ENCODE results near the gene PRKAG2. TPM values are rescaled to one million over a fixed set of nuclear protein-coding genes. Genes with fewer than 3 reads are reported as not detected.

The PRKAG2 gene
- total and polyA plus RNA-seq, 4 donors: 3.6 to 25.1 (median 16.8) TPM

DNA sequence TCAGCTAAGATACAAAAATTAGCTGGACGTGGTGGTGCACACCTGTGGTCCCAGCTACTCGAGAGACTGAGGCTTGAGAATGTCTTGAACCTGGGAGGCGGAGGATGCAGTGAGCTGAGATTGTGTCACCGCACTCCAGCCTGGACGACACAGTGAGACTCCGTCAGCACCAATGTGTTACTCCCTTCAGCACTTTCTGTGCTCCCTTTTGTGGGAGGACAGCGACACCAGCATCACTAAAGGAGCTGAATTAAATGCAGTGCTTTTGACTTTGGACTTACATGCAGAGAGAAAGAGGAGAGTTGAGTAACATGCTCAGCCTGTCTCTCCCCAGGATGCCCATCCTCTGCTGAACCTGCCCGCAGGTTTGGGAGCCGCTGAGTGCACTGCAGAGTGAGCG lies 265.0 kb downstream of the PRKAG2 start:
- Histone ChIP-seq H3K9ac (ENCODE audit: low read depth in 1 of 2, low read length in 2 of 2) (no peak overlapping the region), H3K4me1 (ENCODE audit: control insufficient read depth in 4 of 4, insufficient read depth in 4 of 4, low read length in 3 of 4) (no peaks in the 10 kb centered on the region), H3K9me3 (ENCODE audit: control insufficient read depth in 4 of 4, low read length in 3 of 4) (no peaks in the 10 kb centered on the region), H3K27me3 (ENCODE audit: control insufficient read depth in 4 of 4, insufficient read depth in 4 of 4, low read length in 3 of 4) (no peaks in the 10 kb centered on the region), H3K36me3 (ENCODE audit: control insufficient read depth in 4 of 4, insufficient read depth in 3 of 4, low read depth in 1 of 4, low read length in 3 of 4) (peaks cover 2 to 12% (median 6%) of the 10 kb centered on the region in 4 donors), H3K4me3 (ENCODE audit: low read depth in 1 of 3, low read length in 3 of 3) (no peak overlapping the region), H3K27ac (ENCODE audit: low read depth in 1 of 2, low read length in 2 of 2) (no peak overlapping the region)
- DNase-seq (ENCODE audit: low spot score): no peak
- WGBS: 95% methylated on average over 10 of the region's 10 CpGs
- TF ChIP-seq HNF4G (IDR thresholded peaks at IDR 0.05): no peak
- TF ChIP-seq, protein P1, sequence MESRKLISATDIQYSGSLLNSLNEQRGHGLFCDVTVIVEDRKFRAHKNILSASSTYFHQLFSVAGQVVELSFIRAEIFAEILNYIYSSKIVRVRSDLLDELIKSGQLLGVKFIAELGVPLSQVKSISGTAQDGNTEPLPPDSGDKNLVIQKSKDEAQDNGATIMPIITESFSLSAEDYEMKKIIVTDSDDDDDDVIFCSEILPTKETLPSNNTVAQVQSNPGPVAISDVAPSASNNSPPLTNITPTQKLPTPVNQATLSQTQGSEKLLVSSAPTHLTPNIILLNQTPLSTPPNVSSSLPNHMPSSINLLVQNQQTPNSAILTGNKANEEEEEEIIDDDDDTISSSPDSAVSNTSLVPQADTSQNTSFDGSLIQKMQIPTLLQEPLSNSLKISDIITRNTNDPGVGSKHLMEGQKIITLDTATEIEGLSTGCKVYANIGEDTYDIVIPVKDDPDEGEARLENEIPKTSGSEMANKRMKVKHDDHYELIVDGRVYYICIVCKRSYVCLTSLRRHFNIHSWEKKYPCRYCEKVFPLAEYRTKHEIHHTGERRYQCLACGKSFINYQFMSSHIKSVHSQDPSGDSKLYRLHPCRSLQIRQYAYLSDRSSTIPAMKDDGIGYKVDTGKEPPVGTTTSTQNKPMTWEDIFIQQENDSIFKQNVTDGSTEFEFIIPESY (IDR thresholded peaks at IDR 0.05): no peak
- no peak for TF ChIP-seq SP1 (IDR thresholded peaks at IDR 0.05)
- TF ChIP-seq RAD21 (IDR thresholded peaks at IDR 0.05): no peak
- TF ChIP-seq, protein P2, sequence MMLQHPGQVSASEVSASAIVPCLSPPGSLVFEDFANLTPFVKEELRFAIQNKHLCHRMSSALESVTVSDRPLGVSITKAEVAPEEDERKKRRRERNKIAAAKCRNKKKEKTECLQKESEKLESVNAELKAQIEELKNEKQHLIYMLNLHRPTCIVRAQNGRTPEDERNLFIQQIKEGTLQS (IDR thresholded peaks at IDR 0.05): no peak
- TF ChIP-seq, protein P3, sequence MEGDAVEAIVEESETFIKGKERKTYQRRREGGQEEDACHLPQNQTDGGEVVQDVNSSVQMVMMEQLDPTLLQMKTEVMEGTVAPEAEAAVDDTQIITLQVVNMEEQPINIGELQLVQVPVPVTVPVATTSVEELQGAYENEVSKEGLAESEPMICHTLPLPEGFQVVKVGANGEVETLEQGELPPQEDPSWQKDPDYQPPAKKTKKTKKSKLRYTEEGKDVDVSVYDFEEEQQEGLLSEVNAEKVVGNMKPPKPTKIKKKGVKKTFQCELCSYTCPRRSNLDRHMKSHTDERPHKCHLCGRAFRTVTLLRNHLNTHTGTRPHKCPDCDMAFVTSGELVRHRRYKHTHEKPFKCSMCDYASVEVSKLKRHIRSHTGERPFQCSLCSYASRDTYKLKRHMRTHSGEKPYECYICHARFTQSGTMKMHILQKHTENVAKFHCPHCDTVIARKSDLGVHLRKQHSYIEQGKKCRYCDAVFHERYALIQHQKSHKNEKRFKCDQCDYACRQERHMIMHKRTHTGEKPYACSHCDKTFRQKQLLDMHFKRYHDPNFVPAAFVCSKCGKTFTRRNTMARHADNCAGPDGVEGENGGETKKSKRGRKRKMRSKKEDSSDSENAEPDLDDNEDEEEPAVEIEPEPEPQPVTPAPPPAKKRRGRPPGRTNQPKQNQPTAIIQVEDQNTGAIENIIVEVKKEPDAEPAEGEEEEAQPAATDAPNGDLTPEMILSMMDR (IDR thresholded peaks at IDR 0.05; ENCODE audit: low read depth, low read length, missing input control): no peak
- no peak for TF ChIP-seq RXRA (IDR thresholded peaks at IDR 0.05)
- TF ChIP-seq FOXA2 (IDR thresholded peaks at IDR 0.05): no peak
- TF ChIP-seq, protein P4, sequence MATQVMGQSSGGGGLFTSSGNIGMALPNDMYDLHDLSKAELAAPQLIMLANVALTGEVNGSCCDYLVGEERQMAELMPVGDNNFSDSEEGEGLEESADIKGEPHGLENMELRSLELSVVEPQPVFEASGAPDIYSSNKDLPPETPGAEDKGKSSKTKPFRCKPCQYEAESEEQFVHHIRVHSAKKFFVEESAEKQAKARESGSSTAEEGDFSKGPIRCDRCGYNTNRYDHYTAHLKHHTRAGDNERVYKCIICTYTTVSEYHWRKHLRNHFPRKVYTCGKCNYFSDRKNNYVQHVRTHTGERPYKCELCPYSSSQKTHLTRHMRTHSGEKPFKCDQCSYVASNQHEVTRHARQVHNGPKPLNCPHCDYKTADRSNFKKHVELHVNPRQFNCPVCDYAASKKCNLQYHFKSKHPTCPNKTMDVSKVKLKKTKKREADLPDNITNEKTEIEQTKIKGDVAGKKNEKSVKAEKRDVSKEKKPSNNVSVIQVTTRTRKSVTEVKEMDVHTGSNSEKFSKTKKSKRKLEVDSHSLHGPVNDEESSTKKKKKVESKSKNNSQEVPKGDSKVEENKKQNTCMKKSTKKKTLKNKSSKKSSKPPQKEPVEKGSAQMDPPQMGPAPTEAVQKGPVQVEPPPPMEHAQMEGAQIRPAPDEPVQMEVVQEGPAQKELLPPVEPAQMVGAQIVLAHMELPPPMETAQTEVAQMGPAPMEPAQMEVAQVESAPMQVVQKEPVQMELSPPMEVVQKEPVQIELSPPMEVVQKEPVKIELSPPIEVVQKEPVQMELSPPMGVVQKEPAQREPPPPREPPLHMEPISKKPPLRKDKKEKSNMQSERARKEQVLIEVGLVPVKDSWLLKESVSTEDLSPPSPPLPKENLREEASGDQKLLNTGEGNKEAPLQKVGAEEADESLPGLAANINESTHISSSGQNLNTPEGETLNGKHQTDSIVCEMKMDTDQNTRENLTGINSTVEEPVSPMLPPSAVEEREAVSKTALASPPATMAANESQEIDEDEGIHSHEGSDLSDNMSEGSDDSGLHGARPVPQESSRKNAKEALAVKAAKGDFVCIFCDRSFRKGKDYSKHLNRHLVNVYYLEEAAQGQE (IDR thresholded peaks at IDR 0.05): no peak

DNA sequence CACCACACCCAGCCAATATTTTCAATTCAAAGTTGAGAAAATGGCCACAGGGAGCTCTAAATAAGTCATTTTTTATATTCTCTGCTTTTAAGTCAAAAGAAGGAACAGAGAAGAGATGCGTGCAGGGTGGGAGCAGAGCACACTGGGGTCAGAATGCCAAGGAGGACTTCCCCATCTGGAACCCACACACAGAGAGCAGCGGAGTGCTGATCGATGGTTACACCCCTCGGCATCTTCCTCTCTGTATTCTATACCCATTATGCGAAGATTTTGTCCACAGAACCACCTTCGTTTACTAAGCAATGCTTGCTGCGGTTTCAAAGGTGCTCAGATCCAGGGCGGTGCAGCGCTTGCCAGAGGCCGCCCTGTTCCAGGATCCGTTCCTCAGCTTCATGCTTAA lies 265.9 kb downstream of the PRKAG2 start:
- WGBS: 94% methylated on average over 11 of the region's 11 CpGs
- no peak for DNase-seq (ENCODE audit: low spot score)
- Histone ChIP-seq H3K9ac (ENCODE audit: low read depth in 1 of 2, low read length in 2 of 2) (no peak overlapping the region), H3K36me3 (ENCODE audit: control insufficient read depth in 4 of 4, insufficient read depth in 3 of 4, low read depth in 1 of 4, low read length in 3 of 4) (peaks cover 2 to 12% (median 6%) of the 10 kb centered on the region in 4 donors), H3K9me3 (ENCODE audit: control insufficient read depth in 4 of 4, low read length in 3 of 4) (no peaks in the 10 kb centered on the region), H3K4me3 (ENCODE audit: low read depth in 1 of 3, low read length in 3 of 3) (no peak overlapping the region), H3K4me1 (ENCODE audit: control insufficient read depth in 4 of 4, insufficient read depth in 4 of 4, low read length in 3 of 4) (no peaks in the 10 kb centered on the region), H3K27ac (ENCODE audit: low read depth in 1 of 2, low read length in 2 of 2) (no peak overlapping the region), H3K27me3 (ENCODE audit: control insufficient read depth in 4 of 4, insufficient read depth in 4 of 4, low read length in 3 of 4) (no peaks in the 10 kb centered on the region)
- no peak for TF ChIP-seq RAD21 (IDR thresholded peaks at IDR 0.05)
- TF ChIP-seq YY1 (IDR thresholded peaks at IDR 0.05): no peak
- no peak for TF ChIP-seq SP1 (IDR thresholded peaks at IDR 0.05)
- TF ChIP-seq, protein P5, sequence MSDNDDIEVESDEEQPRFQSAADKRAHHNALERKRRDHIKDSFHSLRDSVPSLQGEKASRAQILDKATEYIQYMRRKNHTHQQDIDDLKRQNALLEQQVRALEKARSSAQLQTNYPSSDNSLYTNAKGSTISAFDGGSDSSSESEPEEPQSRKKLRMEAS (IDR thresholded peaks at IDR 0.05): no peak
- TF ChIP-seq TAF1 (conservative IDR thresholded peaks at IDR 0.05): no peak
- TF ChIP-seq, protein P3 (IDR thresholded peaks at IDR 0.05; ENCODE audit: low read depth, low read length, missing input control): no peak
- TF ChIP-seq EGR1 (IDR thresholded peaks at IDR 0.05; ENCODE audit: low read depth in 2 of 2): no peak
- TF ChIP-seq FOXA1 (IDR thresholded peaks at IDR 0.05): no peak
- TF ChIP-seq HNF4G (IDR thresholded peaks at IDR 0.05): no peak
- no peak for TF ChIP-seq RXRA (IDR thresholded peaks at IDR 0.05)
- TF ChIP-seq, protein P2 (IDR thresholded peaks at IDR 0.05): no peak
- TF ChIP-seq HNF4A (conservative IDR thresholded peaks at IDR 0.05): no peak
- TF ChIP-seq JUND (IDR thresholded peaks at IDR 0.05): no peak
- no peak for TF ChIP-seq FOXA2 (IDR thresholded peaks at IDR 0.05)
- TF ChIP-seq, protein P1 (IDR thresholded peaks at IDR 0.05): no peak
- TF ChIP-seq GABPA (IDR thresholded peaks at IDR 0.05 in 1 of 2, conservative IDR thresholded peaks at IDR 0.05 in 1 of 2): no peak
